H1 (cell line): ENCODE results near the gene GSTA3. TPM values are rescaled to one million over a fixed set of nuclear protein-coding genes. Genes with fewer than 3 reads are reported as not detected.
A peak's percentile ranks its signal among the peaks of the same experiment; 100 is the strongest.
"Not testable (repeated sequence)": the region's sequence is repeated elsewhere in the genome, so short reads cannot be mapped to it uniquely, and the experiment has no call there.

Source experiments
- CTCF ChIA-PET: fragments of 300-600 bp; sonication (Branson Sonifier 250); formaldehyde crosslinking; loops from one replicate; lab custom pipeline; 2021; ENCODE audit not compliant: partially characterized antibody; lab: Charles Lee
- POLR2A ChIA-PET: fragments of 300-600 bp; sonication (Branson Sonifier 250); formaldehyde crosslinking; loops from one replicate; lab custom pipeline; 2021; ENCODE audit warnings: inconsistent platforms; ENCODE audit not compliant: partially characterized antibody; lab: Charles Lee
- DNase-seq, 2 experiments: peaks; one replicate each; pipeline versions ENCODE4 v3.0.0 to v3.0.0-alpha.2; 2010 to 2022; ENCODE audit warnings: low spot score in 2 of 2, low read depth in 1 of 2, mixed read lengths in 1 of 2
- FAIRE-seq: peaks from 2 replicates; lab custom pipeline; 2011; peaks lifted over from hg19 to GRCh38; lab: Jason Lieb, UNC
- H2AFZ ChIP-seq: 2 replicates; pipeline ENCODE4 v1.8.1; 2012; ENCODE audit warnings: low read length, inconsistent platforms
- H2AK5ac ChIP-seq: 2 replicates; pipeline ENCODE4 v1.6.1; 2013; ENCODE audit warnings: low read depth, low read length
- H2BK120ac ChIP-seq: replicated peaks from 2 replicates; pipeline ENCODE3; 2013; ENCODE audit warnings: low read depth, low read length, inconsistent platforms
- H2BK12ac ChIP-seq: 2 replicates; pipeline ENCODE4 v1.6.1; 2013; ENCODE audit warnings: low read depth, low read length
- H2BK15ac ChIP-seq: 2 replicates; pipeline ENCODE4 v1.6.1; 2013; ENCODE audit warnings: low read length
- H2BK20ac ChIP-seq: 2 replicates; pipeline ENCODE4 v1.6.1; 2013; ENCODE audit warnings: low read length
- H2BK5ac ChIP-seq: 2 replicates; pipeline ENCODE4 v1.6.1; 2013; ENCODE audit warnings: low read depth, low read length
- H3K14ac ChIP-seq: 2 replicates; pipeline ENCODE4 v1.6.1; 2013; ENCODE audit warnings: inconsistent platforms; ENCODE audit not compliant: insufficient read length
- H3K18ac ChIP-seq: 2 replicates; pipeline ENCODE4 v1.6.1; 2013; ENCODE audit warnings: low read length; ENCODE audit errors: extremely low read depth
- H3K23ac ChIP-seq: 2 replicates; pipeline ENCODE4 v1.6.1; 2013; ENCODE audit warnings: inconsistent platforms; ENCODE audit not compliant: insufficient read length
- H3K23me2 ChIP-seq: 2 replicates; pipeline ENCODE4 v1.6.1; 2013; ENCODE audit warnings: low read depth, low read length
- H3K27ac ChIP-seq: 2 replicates; pipeline ENCODE4 v1.6.1; 2011; ENCODE audit warnings: low read depth, low read length, inconsistent platforms
- H3K27me3 ChIP-seq, 4 experiments: replicated peaks in 1 of 4; 1 replicate in 1 of 4; 2 replicates in 3 of 4; pipeline versions ENCODE4 v1.6.1 to v1.8.1; 2011 to 2013; ENCODE audit warnings: low read length in 3 of 4, mild to moderate bottlenecking in 3 of 4, inconsistent platforms in 2 of 4, mixed read lengths in 2 of 4, moderate library complexity in 1 of 4; ENCODE audit not compliant: control insufficient read depth in 3 of 4, insufficient read depth in 3 of 4; ENCODE audit errors: extremely low read depth in 1 of 4
- H3K36me3 ChIP-seq, 4 experiments: 2 replicates each; pipeline versions ENCODE4 v1.6.1 to v1.8.1; 2011 to 2013; ENCODE audit warnings: mild to moderate bottlenecking in 4 of 4, low read length in 3 of 4, moderate library complexity in 2 of 4, control low read depth in 1 of 4, inconsistent platforms in 1 of 4; ENCODE audit not compliant: insufficient read depth in 4 of 4, control insufficient read depth in 2 of 4
- H3K4ac ChIP-seq: replicated peaks from 2 replicates; pipeline ENCODE3; 2013; ENCODE audit warnings: low read length, low read depth, mixed read lengths, inconsistent platforms; ENCODE audit not compliant: insufficient read length
- H3K4me1 ChIP-seq, 4 experiments: replicated peaks in 1 of 4; 1 replicate in 1 of 4; 2 replicates in 3 of 4; pipeline versions ENCODE4 v1.6.1 to v1.8.1; 2011 to 2013; ENCODE audit warnings: low read length in 3 of 4, inconsistent platforms in 2 of 4, mixed read lengths in 1 of 4; ENCODE audit not compliant: insufficient read depth in 4 of 4, control insufficient read depth in 3 of 4
- H3K4me2 ChIP-seq, 2 experiments: 2 replicates each; pipeline versions ENCODE4 v1.6.1 to v1.8.1; 2011 to 2013; ENCODE audit warnings: low read depth in 2 of 2, low read length in 2 of 2, control low read depth in 1 of 2, inconsistent platforms in 1 of 2, mild to moderate bottlenecking in 1 of 2; ENCODE audit not compliant: insufficient read depth in 1 of 2
- H3K4me3 ChIP-seq, 4 experiments: fragments of 200-600, 300-600 bp in 1 of 4; sonication (generic), shearing (Covaris generic), sonication (Bioruptor Twin) in 1 of 4; 2 replicates each; pipeline versions ENCODE4 v1.5.1 to v1.8.1; 2011 to 2016; ENCODE audit warnings: low read length in 4 of 4, low read depth in 3 of 4, control low read depth in 2 of 4, inconsistent platforms in 2 of 4, mild to moderate bottlenecking in 2 of 4, mixed read lengths in 1 of 4, moderate library complexity in 1 of 4; ENCODE audit not compliant: insufficient read depth in 2 of 4; ENCODE audit errors: extremely low read depth in 1 of 4
- H3K56ac ChIP-seq: replicated peaks from 2 replicates; pipeline ENCODE3; 2013; ENCODE audit warnings: low read depth, mild to moderate bottlenecking, mixed read lengths, low read length, inconsistent platforms; ENCODE audit not compliant: insufficient read length
- H3K79me1 ChIP-seq: 2 replicates; pipeline ENCODE4 v1.6.1; 2013; ENCODE audit warnings: low read depth, low read length, control low read depth
- H3K79me2 ChIP-seq, 2 experiments: 2 replicates each; pipeline versions ENCODE4 v1.6.1 to v1.8.1; 2012 to 2013; ENCODE audit warnings: low read length in 2 of 2, mild to moderate bottlenecking in 2 of 2, inconsistent platforms in 1 of 2; ENCODE audit not compliant: insufficient read depth in 2 of 2, control insufficient read depth in 1 of 2
- H3K9ac ChIP-seq, 4 experiments: replicated peaks in 1 of 4; 1 replicate in 1 of 4; 2 replicates in 3 of 4; pipeline versions ENCODE4 v1.6.1 to v1.8.1; 2011 to 2013; ENCODE audit warnings: low read depth in 3 of 4, low read length in 3 of 4, control low read depth in 2 of 4, mild to moderate bottlenecking in 2 of 4, moderate library complexity in 2 of 4, inconsistent platforms in 1 of 4; ENCODE audit errors: extremely low read depth in 1 of 4
- H3K9me3 ChIP-seq, 2 experiments: 2 replicates each; pipeline versions ENCODE4 v1.6.1 to v1.8.1; 2012 to 2013; ENCODE audit warnings: mild to moderate bottlenecking in 2 of 2, moderate library complexity in 2 of 2, control low read depth in 1 of 2, inconsistent platforms in 1 of 2, low read depth in 1 of 2, low read length in 1 of 2, mixed read lengths in 1 of 2; ENCODE audit not compliant: insufficient read depth in 2 of 2
- H4K20me1 ChIP-seq, 2 experiments: replicated peaks in 1 of 2; 2 replicates each; pipeline versions ENCODE3 to v1.8.1; 2011 to 2013; ENCODE audit warnings: inconsistent platforms in 2 of 2, low read length in 2 of 2, mild to moderate bottlenecking in 1 of 2; ENCODE audit not compliant: insufficient read depth in 2 of 2, control insufficient read depth in 1 of 2
- H4K5ac ChIP-seq: 2 replicates; pipeline ENCODE4 v1.6.1; 2013; ENCODE audit warnings: low read length, low read depth, mixed read lengths, inconsistent platforms; ENCODE audit not compliant: insufficient read length
- H4K8ac ChIP-seq: 2 replicates; pipeline ENCODE4 v1.8.0; 2013; ENCODE audit warnings: mild to moderate bottlenecking, moderate library complexity, low read length, inconsistent platforms; ENCODE audit not compliant: insufficient read depth; ENCODE audit errors: extremely low read depth
- H4K91ac ChIP-seq: replicated peaks from 2 replicates; pipeline ENCODE3; 2013; ENCODE audit warnings: low read length, mixed read lengths, inconsistent platforms; ENCODE audit not compliant: insufficient read length
- ASH2L ChIP-seq: fragments of 200-600, 300-600 bp; sonication (generic); IDR thresholded peaks from one replicate; pipeline ENCODE4 v1.7.1; 2017; ENCODE audit warnings: low read length
- EP300 ChIP-seq, 2 experiments: IDR thresholded peaks; 1 replicate in 1 of 2; 2 replicates in 1 of 2; pipeline ENCODE4 v1.6.1; 2011 to 2012; ENCODE audit warnings: low read depth in 2 of 2, low read length in 2 of 2, mild to moderate bottlenecking in 2 of 2, borderline replicate concordance in 1 of 2, inconsistent platforms in 1 of 2, moderate library complexity in 1 of 2
- SP1 ChIP-seq: IDR thresholded peaks from 2 replicates; pipeline ENCODE4 v1.6.1; 2011; ENCODE audit warnings: low read depth, low read length
- TEAD4 ChIP-seq: IDR thresholded peaks from 2 replicates; pipeline ENCODE4 v1.6.1; 2012; ENCODE audit warnings: low read depth, low read length, inconsistent platforms, mixed read lengths
- YY1 ChIP-seq: IDR thresholded peaks from 2 replicates; pipeline ENCODE4 v1.6.1; 2011; ENCODE audit warnings: low read depth, mild to moderate bottlenecking, low read length
- WGBS, 2 experiments: shearing (Covaris generic) in 1 of 2; methylation state at CpG; one replicate each; pipeline versions ENCODE4 v1.1.6 to v1.1.7; 2013 to 2015; ENCODE audit warnings: low lambda C conversion rate in 2 of 2, mixed read lengths in 2 of 2, inconsistent platforms in 1 of 2, low coverage in 1 of 2, missing lambda C conversion rate in 1 of 2; ENCODE audit not compliant: insufficient replicate concordance in 2 of 2, insufficient coverage in 1 of 2, insufficient read length in 1 of 2; ENCODE audit errors: extremely low coverage in 1 of 2, missing lambda C conversion rate in 1 of 2; 5-methylcytosine and 5-hydroxymethylcytosine counted together
- polyA plus RNA-seq, 7 experiments: library from polyadenylated mRNA; depleted of rRNA in 3 of 7; stranded (reverse) in 5 of 7; unstranded in 2 of 7; fragments of >200 nt in 5 of 7; fragments of 200-250 nt in 2 of 7; gene quantifications; 1 replicate in 5 of 7; 2 replicates in 1 of 7; 4 replicates in 1 of 7; pipeline versions ENCODE4 v1.2.1 to v1.2.3, GENCODE V29; 2011 to 2013; ENCODE audit warnings: missing spikeins in 2 of 7, mixed read lengths in 2 of 7
- total RNA-seq: library from RNA; stranded (reverse); fragmentation: NEBNext Ultra II Directional; extraction: Animal tissue kit (Norgen Biotek cat#: 25700); gene quantifications from 2 replicates; pipeline ENCODE4 v1.2.1, GENCODE V29; 2021

GSTA3 gene
- total and polyA plus RNA-seq, 2 of the 8 experiments (the other 6 are each of a cell fraction or from before 2014, with no cell fraction given): not detected

- peak; percentile 37; the same call in 1 of the 2 replicates for TF ChIP-seq YY1
- TF ChIP-seq EP300 (IDR thresholded peaks at IDR 0.05; ENCODE audit: borderline replicate concordance in 1 of 2, low read depth in 2 of 2, low read length in 2 of 2): peak in 1 of 2 experiments; percentile 70; a peak in 1 of 3 replicates
- peak; percentile 73 for TF ChIP-seq SP1
- 0 out of 2 replicates have a peak, but pooled peaks have one; percentile 51 for TF ChIP-seq TEAD4
- peak; percentile 57 for TF ChIP-seq ASH2L
- H4K91ac ChIP-seq, H2BK20ac ChIP-seq, H3K18ac ChIP-seq, H2AFZ ChIP-seq, H2BK120ac ChIP-seq, H4K5ac ChIP-seq, H3K56ac ChIP-seq, H4K20me1 ChIP-seq, H3K23me2 ChIP-seq, H3K27me3 ChIP-seq, H3K9ac ChIP-seq, H3K27ac ChIP-seq, H3K14ac ChIP-seq, POLR2A ChIA-PET, FAIRE-seq, H4K8ac ChIP-seq, H3K79me1 ChIP-seq, H3K79me2 ChIP-seq, H2BK15ac ChIP-seq, H3K23ac ChIP-seq, H2BK5ac ChIP-seq, H3K36me3 ChIP-seq, H2AK5ac ChIP-seq, H3K9me3 ChIP-seq, H3K4me3 ChIP-seq, H3K4ac ChIP-seq: not testable (repeated sequence)
- peak overlapping the region; percentile 28 to 37 for H3K4me2 ChIP-seq
- H3K4me1 ChIP-seq: peaks cover 3 to 11% (median 5%) of the 10 kb centered on the region in 4 experiments; a peak in 6 of 7 replicates
- WGBS, 2 experiments: 14% methylated on average over 3 of the region's 3 CpGs; no CpG with 5 or more reads in 1 of the 2 experiments
- CTCF ChIA-PET: interaction anchor here (1.1 to 1.5 kb wide), 3 partner anchors 12 to 107 kb away, joined by 3 to 5 read pairs (median 4); no protein-coding TSS in a partner anchor
- 0 out of 2 replicates have a peak overlapping the region, but pooled peaks have one; percentile 60 for H2BK12ac ChIP-seq
- DNase-seq: peak; percentile 62 to 77
Measured at GRCh38 chr6:52856137-52856536, 53.4 kb downstream of the GSTA3 start.
